GM12892 (cell line): ENCODE results near the gene TFF1.

Source experiments
- POLR2A ChIP-seq: IDR thresholded peaks from 2 replicates; pipeline ENCODE4 v1.6.1; 2011; ENCODE audit warnings: low read depth, low read length, control low read depth
- POLR2AphosphoS5 ChIP-seq: IDR thresholded peaks from 2 replicates; pipeline ENCODE4 v1.6.1; 2011; ENCODE audit warnings: low read depth, low read length, control low read depth
- TAF1 ChIP-seq: IDR thresholded peaks from 2 replicates; pipeline ENCODE4 v1.6.1; 2011; ENCODE audit warnings: low read depth, mild to moderate bottlenecking, control low read depth, low read length, borderline replicate concordance

GRCh38 chr21:42390696-42391095 lies 24.4 kb upstream of the TFF1 start:
- no peak for TF ChIP-seq POLR2A
- TF ChIP-seq POLR2AphosphoS5 = no peak
- TF ChIP-seq TAF1 = no peak
